Measurements from ENCODE around the gene NCK2.

- no peak for TF ChIP-seq POLR2A (IDR thresholded peaks at IDR 0.05)
- TF ChIP-seq CTCF (IDR thresholded peaks at IDR 0.05), result no peak
These were observed 9.3 kb downstream of the NCK2 start for GRCh38 chr2:105754011-105754410.

Data from body of pancreas (tissue), 4 donors.